CD4-positive, CD25-positive, alpha-beta regulatory T cell (primary cell): ENCODE results near the gene RAB1B. TPM values are rescaled to one million over a fixed set of nuclear protein-coding genes. Genes with fewer than 3 reads are reported as not detected.
A peak's percentile ranks its signal among the peaks of the same experiment; 100 is the strongest.
"Not testable (repeated sequence)": the region's sequence is repeated elsewhere in the genome, so short reads cannot be mapped to it uniquely, and the experiment has no call there.

Experiments used
- ATAC-seq, 2 donors: fragments of 150-1000 bp; cut with Tn5 transposase; one replicate each; pipeline ENCODE4 v1.10.0; 2021; ENCODE audit warnings: low read depth in 2 of 2, moderate number of reproducible peaks in 2 of 2, moderate library complexity in 1 of 2
- DNase-seq, 3 donors: peaks; one replicate each; pipeline versions ENCODE4 v3.0.0 to v3.0.0-alpha.2; 2012 to 2022; ENCODE audit warnings: mixed read lengths in 1 of 3
- H3K27ac ChIP-seq: one replicate; pipeline ENCODE4 v1.7.0; 2013; ENCODE audit warnings: mild to moderate bottlenecking, low read length; ENCODE audit not compliant: insufficient read depth, poor library complexity, severe bottlenecking
- H3K27me3 ChIP-seq: one replicate; pipeline ENCODE4 v1.7.0; 2013; ENCODE audit warnings: low read length; ENCODE audit not compliant: control insufficient read depth, insufficient read depth
- H3K36me3 ChIP-seq: one replicate; pipeline ENCODE4 v1.7.0; 2013; ENCODE audit warnings: mild to moderate bottlenecking, low read length, moderate library complexity; ENCODE audit not compliant: control insufficient read depth, insufficient read depth
- H3K4me1 ChIP-seq: 2 replicates; pipeline ENCODE4 v1.7.0; 2013; ENCODE audit warnings: mild to moderate bottlenecking, low read length; ENCODE audit not compliant: insufficient read depth, control insufficient read depth, poor library complexity, severe bottlenecking
- H3K4me3 ChIP-seq: one replicate; pipeline ENCODE4 v1.7.0; 2013; ENCODE audit warnings: low read depth, mild to moderate bottlenecking, low read length, moderate library complexity
- H3K9me3 ChIP-seq, 2 experiments: 1 replicate in 1 of 2; 2 replicates in 1 of 2; pipeline ENCODE4 v1.7.0; 2013; ENCODE audit warnings: low read length in 2 of 2, mild to moderate bottlenecking in 1 of 2, moderate library complexity in 1 of 2; ENCODE audit not compliant: control insufficient read depth in 2 of 2
- H3K27ac Mint-ChIP-seq, 3 donors: one replicate each; pipeline ENCODE4 v1.8.0; 2020 to 2022; ENCODE audit warnings: mild to moderate bottlenecking in 3 of 3, mixed read lengths in 3 of 3, moderate library complexity in 2 of 3
- H3K27me3 Mint-ChIP-seq: one replicate; pipeline ENCODE4 v1.8.0; 2022; ENCODE audit warnings: mild to moderate bottlenecking, mixed read lengths
- H3K36me3 Mint-ChIP-seq: one replicate; pipeline ENCODE4 v1.8.0; 2020; ENCODE audit warnings: mixed read lengths
- H3K4me1 Mint-ChIP-seq, 4 donors: one replicate each; pipeline ENCODE4 v1.8.0; 2020 to 2022; ENCODE audit warnings: mixed read lengths in 4 of 4, mild to moderate bottlenecking in 1 of 4
- H3K4me3 Mint-ChIP-seq, 4 donors: one replicate each; pipeline ENCODE4 v1.8.0; 2020 to 2022; ENCODE audit warnings: mild to moderate bottlenecking in 4 of 4, mixed read lengths in 4 of 4, moderate library complexity in 3 of 4
- H3K9me3 Mint-ChIP-seq, 7 donors: one replicate each; pipeline ENCODE4 v1.8.0; 2020 to 2022; ENCODE audit warnings: mixed read lengths in 7 of 7, mild to moderate bottlenecking in 3 of 7, moderate library complexity in 2 of 7
- polyA plus RNA-seq, 4 donors: library from polyadenylated mRNA; unstranded; fragments of 300-500 nt; fragmentation: Illumina TruSeq; gene quantifications; one replicate each; pipeline ENCODE4 v1.2.3, GENCODE V29; 2021
- total RNA-seq: library from RNA; stranded (reverse); gene quantifications from one replicate; pipeline ENCODE4 v1.2.3, GENCODE V29; 2022

Gene RAB1B
- total and polyA plus RNA-seq, 5 donors from 2014 or later, result 13.1 to 79.6 (median 17.0) TPM

- H3K27ac ChIP-seq, H3K4me3 Mint-ChIP-seq, H3K36me3 ChIP-seq, H3K9me3 ChIP-seq, ATAC-seq, DNase-seq, H3K27me3 ChIP-seq, H3K27me3 Mint-ChIP-seq, H3K9me3 Mint-ChIP-seq, H3K4me3 ChIP-seq: not testable (repeated sequence)
- Mint-ChIP-seq H3K4me1 (peaks cover 0 to 34% (median 17%) of the 10 kb centered on the region in 4 donors), H3K27ac (peak overlapping the region; percentile 37 to 85 (median 49)), H3K36me3 (peaks cover 12% of the 10 kb centered on the region)
- H3K4me1 ChIP-seq, result peaks cover 17% of the 10 kb centered on the region
Observed at GRCh38 chr11:66253081-66253480, 15.4 kb upstream of the RAB1B start.

GRCh38 chr11:66258473-66258893, 10.0 kb upstream of the RAB1B start:
- ATAC-seq, result no peak
- H3K36me3 Mint-ChIP-seq, result peaks cover 10% of the 10 kb centered on the region

GRCh38 chr11:66259225-66259624, 9.2 kb upstream of the RAB1B start:
- H3K27me3 ChIP-seq, result no peaks in the 10 kb centered on the region
- H3K4me3 ChIP-seq, result no peak overlapping the region
- peaks cover 0 to 2% (median 0%) of the 10 kb centered on the region in 7 donors for H3K9me3 Mint-ChIP-seq
- ATAC-seq, result no peak
- no peaks in the 10 kb centered on the region for H3K9me3 ChIP-seq
- H3K4me1 Mint-ChIP-seq, result peaks cover 0 to 31% (median 16%) of the 10 kb centered on the region in 4 donors
- peaks cover 5% of the 10 kb centered on the region for H3K27me3 Mint-ChIP-seq
- peaks cover 10% of the 10 kb centered on the region for H3K36me3 Mint-ChIP-seq
- no peak for DNase-seq
- H3K4me3 Mint-ChIP-seq, result peak overlapping the region; percentile 40 to 94 (median 62)
- H3K27ac ChIP-seq, result peak overlapping the region; percentile 99
- peaks cover 26% of the 10 kb centered on the region for H3K4me1 ChIP-seq
- H3K27ac Mint-ChIP-seq, result peak overlapping the region in 2 of 3 donors; percentile 7 to 78
- peaks cover 25% of the 10 kb centered on the region for H3K36me3 ChIP-seq

More at GRCh38 chr11:66258473-66258893, 10.0 kb upstream of the RAB1B start:
- H3K4me1 Mint-ChIP-seq, result peaks cover 0 to 33% (median 17%) of the 10 kb centered on the region in 4 donors
- Histone ChIP-seq H3K4me1 (peaks cover 26% of the 10 kb centered on the region), H3K4me3 (peak overlapping the region; percentile 27), H3K9me3 (no peaks in the 10 kb centered on the region), H3K27ac (peak overlapping the region; percentile 99), H3K36me3 (peaks cover 24% of the 10 kb centered on the region), H3K27me3 (no peaks in the 10 kb centered on the region)
- H3K27ac Mint-ChIP-seq, result peak overlapping the region in 1 of 3 donors; percentile 79
- peaks cover 5% of the 10 kb centered on the region for H3K27me3 Mint-ChIP-seq
- peak overlapping the region; percentile 94 to 96 (median 94) for H3K4me3 Mint-ChIP-seq
- DNase-seq, result no peak
- peaks cover 0 to 2% (median 0%) of the 10 kb centered on the region in 7 donors for H3K9me3 Mint-ChIP-seq

GRCh38 chr11:66259956-66260355, 8.5 kb upstream of the RAB1B start:
- Mint-ChIP-seq H3K36me3 (peaks cover 10% of the 10 kb centered on the region), H3K27ac (peak overlapping the region in 2 of 3 donors; percentile 31 to 78), H3K4me3 (peak overlapping the region in 3 of 4 donors; percentile 40 to 94 (median 60)), H3K27me3 (peaks cover 5% of the 10 kb centered on the region), H3K4me1 (peaks cover 0 to 31% (median 16%) of the 10 kb centered on the region in 4 donors), H3K9me3 (no peaks in the 10 kb centered on the region)
- peaks cover 27% of the 10 kb centered on the region for H3K36me3 ChIP-seq
- H3K27ac ChIP-seq, result no peak overlapping the region
- DNase-seq, result no peak
- H3K4me3 ChIP-seq, result no peak overlapping the region
- no peak for ATAC-seq
- H3K9me3 ChIP-seq, result no peaks in the 10 kb centered on the region
- peaks cover 26% of the 10 kb centered on the region for H3K4me1 ChIP-seq
- H3K27me3 ChIP-seq, result no peaks in the 10 kb centered on the region

- Histone ChIP-seq H3K27me3 (no peaks in the 10 kb centered on the region), H3K9me3 (no peaks in the 10 kb centered on the region), H3K27ac (no peak overlapping the region), H3K4me3 (no peak overlapping the region), H3K36me3 (peaks cover 27% of the 10 kb centered on the region), H3K4me1 (peaks cover 20% of the 10 kb centered on the region)
- DNase-seq, result no peak
- Mint-ChIP-seq H3K27me3 (peaks cover 5% of the 10 kb centered on the region), H3K36me3 (peaks cover 10% of the 10 kb centered on the region), H3K4me1 (peaks cover 0 to 19% (median 15%) of the 10 kb centered on the region in 4 donors), H3K27ac (no peak overlapping the region), H3K9me3 (no peaks in the 10 kb centered on the region), H3K4me3 (peak overlapping the region in 1 of 4 donors; percentile 29)
- no peak for ATAC-seq
Observed at GRCh38 chr11:66261578-66261977, 6.9 kb upstream of the RAB1B start.

GRCh38 chr11:66262191-66262590, 6.2 kb upstream of the RAB1B start:
- Mint-ChIP-seq H3K27ac (no peak overlapping the region), H3K4me1 (peaks cover 0 to 18% (median 12%) of the 10 kb centered on the region in 4 donors), H3K36me3 (peaks cover 10% of the 10 kb centered on the region), H3K4me3 (peak overlapping the region in 2 of 4 donors; percentile 38 to 63), H3K9me3 (no peaks in the 10 kb centered on the region), H3K27me3 (peaks cover 5% of the 10 kb centered on the region)
- Histone ChIP-seq H3K27me3 (no peaks in the 10 kb centered on the region), H3K9me3 (no peaks in the 10 kb centered on the region), H3K27ac (no peak overlapping the region), H3K4me3 (no peak overlapping the region), H3K4me1 (peaks cover 18% of the 10 kb centered on the region), H3K36me3 (peaks cover 27% of the 10 kb centered on the region)
- no peak for DNase-seq
- ATAC-seq, result no peak

- H3K4me3 Mint-ChIP-seq, result peak overlapping the region in 2 of 4 donors; percentile 63 to 74
- peaks cover 5% of the 10 kb centered on the region for H3K27me3 Mint-ChIP-seq
- ATAC-seq (no peak), DNase-seq (no peak)
- H3K4me1 ChIP-seq, result peaks cover 20% of the 10 kb centered on the region
- peaks cover 27% of the 10 kb centered on the region for H3K36me3 ChIP-seq
- no peak overlapping the region for H3K4me3 ChIP-seq
- H3K36me3 Mint-ChIP-seq, result peaks cover 10% of the 10 kb centered on the region
- peaks cover 0 to 20% (median 13%) of the 10 kb centered on the region in 4 donors for H3K4me1 Mint-ChIP-seq
- H3K27ac Mint-ChIP-seq, result peak overlapping the region in 1 of 3 donors; percentile 14
- H3K27me3 ChIP-seq, result no peaks in the 10 kb centered on the region
- H3K9me3 ChIP-seq, result no peaks in the 10 kb centered on the region
- no peaks in the 10 kb centered on the region for H3K9me3 Mint-ChIP-seq
- no peak overlapping the region for H3K27ac ChIP-seq
Observed at GRCh38 chr11:66262696-66263095, 5.7 kb upstream of the RAB1B start.

GRCh38 chr11:66263231-66263630, 5.2 kb upstream of the RAB1B start:
- H3K27ac Mint-ChIP-seq, result no peak overlapping the region

More at GRCh38 chr11:66263231-66263630, 5.2 kb upstream of the RAB1B start:
- DNase-seq (no peak), ATAC-seq (no peak)
- H3K27me3 ChIP-seq, result no peaks in the 10 kb centered on the region
- H3K9me3 Mint-ChIP-seq, result no peaks in the 10 kb centered on the region
- no peak overlapping the region for H3K27ac ChIP-seq
- H3K9me3 ChIP-seq, result no peaks in the 10 kb centered on the region
- peaks cover 0 to 25% (median 17%) of the 10 kb centered on the region in 4 donors for H3K4me1 Mint-ChIP-seq
- H3K4me3 Mint-ChIP-seq, result peak overlapping the region in 2 of 4 donors; percentile 63 to 74
- H3K36me3 Mint-ChIP-seq, result peaks cover 10% of the 10 kb centered on the region
- peaks cover 7% of the 10 kb centered on the region for H3K27me3 Mint-ChIP-seq
- H3K4me1 ChIP-seq, result peaks cover 21% of the 10 kb centered on the region
- H3K4me3 ChIP-seq, result no peak overlapping the region
- H3K36me3 ChIP-seq, result peaks cover 27% of the 10 kb centered on the region
